Cardiac fibroblast (primary cell): Measurements from ENCODE around the gene USP40.

ENCODE experiments used
- DNase-seq, 2 donors: peaks; one replicate each; pipeline versions ENCODE4 v3.0.0 to v3.0.0-alpha.2; 2010; ENCODE audit warnings: low read depth in 2 of 2
- H3K4me3 ChIP-seq, 2 donors: replicated peaks in 1 of 2; 1 replicate in 1 of 2; 2 replicates in 1 of 2; pipeline ENCODE4 v1.5.1; 2011; ENCODE audit warnings: low read depth in 2 of 2, low read length in 2 of 2, mild to moderate bottlenecking in 2 of 2, moderate library complexity in 1 of 2
- CTCF ChIP-seq: IDR thresholded peaks from one replicate; pipeline ENCODE4 v1.5.1; 2011; ENCODE audit warnings: low read depth, mild to moderate bottlenecking, low read length, inconsistent platforms

Gene USP40

GRCh38 chr2:233566141-233566956 is at the start of gene USP40:
USP40 (minus strand) TSS chr2:233566782; CDS start chr2:233565554, 1,228 bp downstream.
- DNase-seq: peak; percentile 92 to 95
- no peak for TF ChIP-seq CTCF
- peak within 1 kb of the TSS; percentile 92 to 94 for H3K4me3 ChIP-seq

- no peak for TF ChIP-seq CTCF
- DNase-seq: no peak
- H3K4me3 ChIP-seq: no peak overlapping the region
These were observed 44.7 kb upstream of the USP40 start for GRCh38 chr2:233611284-233611683.

GRCh38 chr2:233605680-233606079 is 39.1 kb upstream of the USP40 start:
- no peak for DNase-seq
- TF ChIP-seq CTCF: no peak
- no peak overlapping the region for H3K4me3 ChIP-seq

GRCh38 chr2:233604826-233605225 is 38.2 kb upstream of the USP40 start:
- no peak for TF ChIP-seq CTCF
- no peak overlapping the region for H3K4me3 ChIP-seq
- no peak for DNase-seq

- DNase-seq: no peak
- no peak overlapping the region for H3K4me3 ChIP-seq
- TF ChIP-seq CTCF: no peak
These were observed 36.9 kb upstream of the USP40 start for GRCh38 chr2:233603520-233603919.

GRCh38 chr2:233602076-233602475 is 35.5 kb upstream of the USP40 start:
- DNase-seq: no peak
- no peak overlapping the region for H3K4me3 ChIP-seq
- TF ChIP-seq CTCF: no peak
